ENCODE data around the gene DDHD1. TPM values are rescaled to one million over a fixed set of nuclear protein-coding genes. Genes with fewer than 3 reads are reported as not detected.
"Not testable (repeated sequence)": the region's sequence is repeated elsewhere in the genome, so short reads cannot be mapped to it uniquely, and the experiment has no call there.

DDHD1 gene
- total RNA-seq, 1 donor from 2014 or later: 7.0 TPM

DNA sequence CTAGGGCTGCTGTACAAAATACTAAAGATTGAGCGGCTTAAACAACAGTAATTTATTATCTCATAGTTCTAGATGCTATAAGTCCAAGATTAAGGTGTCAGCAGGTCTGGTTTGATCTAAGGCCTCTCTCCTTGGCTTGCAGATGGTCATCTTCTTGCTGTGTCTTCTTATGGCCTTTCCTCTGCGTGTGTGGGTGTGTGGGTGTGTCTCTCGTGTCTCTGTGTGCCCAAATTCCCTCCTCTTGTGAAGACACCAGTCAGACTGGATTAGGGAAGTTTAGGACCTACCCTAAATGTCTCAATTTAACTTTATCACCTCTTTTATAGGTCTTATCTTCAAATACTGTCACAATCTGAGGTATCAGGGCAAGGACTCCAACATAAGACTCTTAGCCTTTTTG, 28.3 kb downstream of the DDHD1 start:
- TF ChIP-seq, protein P1, sequence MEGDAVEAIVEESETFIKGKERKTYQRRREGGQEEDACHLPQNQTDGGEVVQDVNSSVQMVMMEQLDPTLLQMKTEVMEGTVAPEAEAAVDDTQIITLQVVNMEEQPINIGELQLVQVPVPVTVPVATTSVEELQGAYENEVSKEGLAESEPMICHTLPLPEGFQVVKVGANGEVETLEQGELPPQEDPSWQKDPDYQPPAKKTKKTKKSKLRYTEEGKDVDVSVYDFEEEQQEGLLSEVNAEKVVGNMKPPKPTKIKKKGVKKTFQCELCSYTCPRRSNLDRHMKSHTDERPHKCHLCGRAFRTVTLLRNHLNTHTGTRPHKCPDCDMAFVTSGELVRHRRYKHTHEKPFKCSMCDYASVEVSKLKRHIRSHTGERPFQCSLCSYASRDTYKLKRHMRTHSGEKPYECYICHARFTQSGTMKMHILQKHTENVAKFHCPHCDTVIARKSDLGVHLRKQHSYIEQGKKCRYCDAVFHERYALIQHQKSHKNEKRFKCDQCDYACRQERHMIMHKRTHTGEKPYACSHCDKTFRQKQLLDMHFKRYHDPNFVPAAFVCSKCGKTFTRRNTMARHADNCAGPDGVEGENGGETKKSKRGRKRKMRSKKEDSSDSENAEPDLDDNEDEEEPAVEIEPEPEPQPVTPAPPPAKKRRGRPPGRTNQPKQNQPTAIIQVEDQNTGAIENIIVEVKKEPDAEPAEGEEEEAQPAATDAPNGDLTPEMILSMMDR (IDR thresholded peaks at IDR 0.05; ENCODE audit: insufficient read depth, low read length, poor library complexity, severe bottlenecking): no peak
- DNase-seq (ENCODE audit: low read depth): no peak
- Histone ChIP-seq H3K36me3 (ENCODE audit: control insufficient read depth, insufficient read depth, low read length) (no peaks in the 10 kb centered on the region), H3K4me3 (ENCODE audit: low read depth, low read length) (no peak overlapping the region), H3K27me3 (ENCODE audit: control insufficient read depth, insufficient read depth, low read length) (no peaks in the 10 kb centered on the region)

DNA sequence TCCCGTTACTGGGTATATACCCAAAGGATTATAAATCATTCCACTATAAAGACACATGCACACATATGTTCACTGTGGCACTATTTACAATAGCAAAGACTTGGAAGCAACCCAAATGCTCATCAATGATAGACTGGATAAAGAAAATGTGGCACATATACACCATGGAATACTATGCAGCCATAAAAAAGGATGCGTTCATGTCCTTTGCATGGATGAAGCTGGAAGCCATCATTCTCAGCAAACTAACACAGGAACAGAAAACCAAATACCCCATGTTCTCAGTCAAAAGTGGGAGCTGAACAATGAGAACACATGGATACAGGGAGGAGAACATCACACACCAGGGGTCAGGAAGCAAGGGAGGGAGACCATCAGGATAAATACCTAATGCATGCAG, 31.7 kb downstream of the DDHD1 start:
- not testable (repeated sequence) for H3K27me3 ChIP-seq (ENCODE audit: control insufficient read depth, insufficient read depth, low read length); DNase-seq (ENCODE audit: low read depth); H3K4me3 ChIP-seq (ENCODE audit: low read depth, low read length); H3K36me3 ChIP-seq (ENCODE audit: control insufficient read depth, insufficient read depth, low read length)

DNA sequence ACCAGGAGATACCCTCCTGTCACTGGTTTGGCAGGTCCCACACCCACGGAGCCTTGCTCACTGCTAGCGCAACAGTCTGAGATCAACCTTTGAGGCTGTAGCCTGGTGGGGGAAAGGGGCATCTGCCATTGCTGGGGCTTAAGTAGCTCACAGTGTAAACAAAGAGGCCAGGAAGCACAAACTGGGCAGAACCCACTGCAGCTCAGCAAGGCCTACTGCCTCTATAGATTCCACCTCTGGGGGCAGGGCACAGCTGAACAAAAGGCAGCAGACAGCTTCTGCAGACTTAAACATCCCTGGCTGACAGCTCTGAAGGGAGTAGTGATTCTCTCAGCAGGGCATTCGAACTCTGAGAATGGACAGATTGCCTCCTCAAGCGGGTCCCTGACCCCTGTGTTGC, 35.6 kb downstream of the DDHD1 start:
- not testable (repeated sequence) for H3K27me3 ChIP-seq (ENCODE audit: control insufficient read depth, insufficient read depth, low read length); DNase-seq (ENCODE audit: low read depth); H3K4me3 ChIP-seq (ENCODE audit: low read depth, low read length); H3K36me3 ChIP-seq (ENCODE audit: control insufficient read depth, insufficient read depth, low read length)

DNA sequence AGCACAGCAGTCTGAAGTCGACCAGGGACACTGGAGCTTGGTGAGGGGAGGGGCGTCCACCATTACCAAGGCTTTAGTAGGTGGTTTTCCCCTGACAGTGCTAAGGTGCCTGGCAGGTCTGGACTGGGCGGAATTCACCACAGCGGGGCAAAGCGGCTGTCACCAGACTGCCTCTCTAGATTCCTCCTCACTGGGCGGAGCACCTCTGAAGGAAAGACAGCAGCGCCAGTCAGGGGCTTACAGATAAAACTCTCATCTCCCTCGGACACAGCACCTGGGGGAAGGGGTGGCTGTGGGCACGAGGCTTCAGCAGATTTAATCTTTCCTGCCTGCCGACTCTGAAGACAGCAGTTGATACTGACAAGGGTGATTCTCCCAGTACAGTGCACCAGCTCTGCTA, 39.1 kb downstream of the DDHD1 start:
- TF ChIP-seq, protein P1 (IDR thresholded peaks at IDR 0.05; ENCODE audit: insufficient read depth, low read length, poor library complexity, severe bottlenecking): no peak
- Histone ChIP-seq H3K36me3 (ENCODE audit: control insufficient read depth, insufficient read depth, low read length) (no peaks in the 10 kb centered on the region), H3K27me3 (ENCODE audit: control insufficient read depth, insufficient read depth, low read length) (no peaks in the 10 kb centered on the region), H3K4me3 (ENCODE audit: low read depth, low read length) (no peak overlapping the region)
- no peak for DNase-seq (ENCODE audit: low read depth)

DNA sequence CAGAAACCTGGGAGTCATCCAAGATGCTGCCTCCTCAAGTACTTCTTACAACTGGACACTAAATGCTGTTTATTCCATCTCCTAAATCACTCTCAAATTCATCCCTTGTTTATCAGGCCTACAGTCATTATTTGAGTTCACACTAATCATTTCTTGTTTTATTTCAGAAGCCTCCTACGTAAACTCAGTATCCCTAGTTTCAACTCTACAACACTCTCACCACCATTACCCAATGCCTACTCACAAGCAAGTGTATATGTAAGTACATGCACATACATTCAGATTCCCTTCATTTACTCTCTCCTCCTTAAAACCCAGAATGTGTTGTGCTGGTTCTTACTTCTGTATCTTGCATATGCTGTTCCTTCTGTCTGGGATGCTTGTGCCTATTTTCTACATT, 43.0 kb downstream of the DDHD1 start:
- H3K27me3 ChIP-seq (ENCODE audit: control insufficient read depth, insufficient read depth, low read length): no peaks in the 10 kb centered on the region
- no peak overlapping the region for H3K4me3 ChIP-seq (ENCODE audit: low read depth, low read length)
- no peak for DNase-seq (ENCODE audit: low read depth)
- TF ChIP-seq, protein P1 (IDR thresholded peaks at IDR 0.05; ENCODE audit: insufficient read depth, low read length, poor library complexity, severe bottlenecking): no peak
- no peaks in the 10 kb centered on the region for H3K36me3 ChIP-seq (ENCODE audit: control insufficient read depth, insufficient read depth, low read length)

DNA sequence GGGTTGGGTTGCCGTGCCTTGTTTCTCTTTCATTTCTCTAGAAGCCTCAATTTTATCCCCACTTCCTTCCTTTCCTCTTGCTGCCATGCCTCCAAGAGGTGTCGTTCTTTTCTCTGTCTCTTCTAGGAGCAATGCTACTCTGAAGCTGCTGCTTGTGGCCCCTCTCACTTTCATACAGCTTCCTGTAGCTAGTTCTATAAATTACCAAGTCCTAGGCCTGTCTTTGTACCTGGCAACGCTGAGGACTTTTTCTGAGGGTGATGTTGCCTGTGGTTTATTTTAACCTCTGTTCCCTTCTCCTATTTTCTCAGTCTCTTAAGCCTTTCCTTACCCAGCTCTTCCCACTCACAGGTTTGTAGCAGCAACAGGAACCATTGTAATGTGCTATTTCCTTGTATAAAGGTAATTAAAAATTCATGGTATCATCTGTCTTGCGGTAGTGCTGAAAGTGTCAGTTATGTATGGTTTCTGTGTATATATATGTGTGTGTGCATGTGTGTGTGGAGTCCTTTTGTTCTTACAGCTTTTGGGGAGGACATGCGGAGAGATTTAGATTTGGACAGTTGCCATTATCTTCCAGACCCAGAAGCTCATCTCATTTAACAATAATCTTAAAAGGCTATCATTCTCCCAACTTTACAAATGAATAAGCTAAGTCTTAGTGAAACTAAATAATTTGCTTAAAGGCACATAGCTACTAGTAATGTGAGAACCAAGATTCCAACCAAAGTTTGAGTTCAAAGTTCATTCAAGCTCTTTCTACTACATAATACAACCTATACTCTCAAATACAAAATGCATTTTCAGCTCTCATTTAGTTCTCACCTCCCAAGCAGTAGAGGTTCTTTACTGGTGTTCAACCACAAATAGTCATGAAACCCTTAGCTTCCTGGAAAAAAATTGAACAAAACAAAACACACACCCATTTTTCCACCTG, 43.8 kb downstream of the DDHD1 start:
- Histone ChIP-seq H3K27me3 (ENCODE audit: control insufficient read depth, insufficient read depth, low read length) (no peaks in the 10 kb centered on the region), H3K36me3 (ENCODE audit: control insufficient read depth, insufficient read depth, low read length) (no peaks in the 10 kb centered on the region), H3K4me3 (ENCODE audit: low read depth, low read length) (no peak overlapping the region)
- DNase-seq (ENCODE audit: low read depth): no peak
- TF ChIP-seq, protein P1 (IDR thresholded peaks at IDR 0.05; ENCODE audit: insufficient read depth, low read length, poor library complexity, severe bottlenecking): no peak

All from kidney epithelial cell (primary cell).